ENCODE measurements around the gene SLC23A2. TPM values are rescaled to one million over a fixed set of nuclear protein-coding genes. Genes with fewer than 3 reads are reported as not detected.
A peak's percentile ranks its signal among the peaks of the same experiment; 100 is the strongest.
"Not testable (repeated sequence)": the region's sequence is repeated elsewhere in the genome, so short reads cannot be mapped to it uniquely, and the experiment has no call there.

The SLC23A2 gene
- total RNA-seq, 1 experiment from 2014 or later, result 16.3 TPM

DNA sequence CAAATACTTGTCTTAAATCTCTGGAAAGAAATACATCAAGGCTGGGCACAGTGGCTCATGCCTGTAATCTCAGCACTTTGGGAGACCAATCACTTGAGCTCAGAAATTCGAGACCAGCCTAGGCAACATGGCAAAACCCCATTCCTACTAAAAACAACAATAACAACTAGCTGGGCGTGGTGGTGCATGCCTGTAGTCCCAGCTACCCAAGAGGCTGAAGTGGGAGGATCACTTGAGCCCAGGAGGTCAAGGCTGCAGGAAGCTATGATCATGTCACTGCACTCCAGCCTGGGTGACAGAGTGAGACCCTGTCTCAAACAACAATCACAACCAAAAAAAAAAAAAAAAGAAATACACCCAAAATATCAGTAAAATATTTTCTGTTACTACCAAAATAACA, 80.0 kb downstream of the SLC23A2 start:
- H3K9me2 ChIP-seq (ENCODE audit: insufficient read depth); H4K20me1 ChIP-seq (ENCODE audit: insufficient read depth); H3K9ac ChIP-seq (ENCODE audit: low read length); RAD21 ChIA-PET (ENCODE audit: low non-redundant PET in 1 of 2, low total read pairs in 2 of 2, uncharacterized antibody in 2 of 2, unreplicated experiment in 2 of 2); H3K79me2 ChIP-seq (ENCODE audit: insufficient read depth, low read length); intact Hi-C loops (cut with micrococcal nuclease); H2AFZ ChIP-seq (ENCODE audit: low read depth, low read length, poor library complexity, severe bottlenecking); BruUV-seq (replicated peaks); H3K27me3 ChIP-seq (ENCODE audit: insufficient read depth, low read length); H3K27ac ChIP-seq (ENCODE audit: low read depth, low read length); CTCF ChIA-PET; DNase-seq (ENCODE audit: low read depth, low spot score); H3K36me3 ChIP-seq (ENCODE audit: control insufficient read depth in 1 of 2, insufficient read depth in 2 of 2, low read length in 2 of 2); H3K4me3 ChIP-seq (replicated peaks in 1 of 2; ENCODE audit: low read depth in 1 of 2, low read length in 2 of 2); POLR2A ChIA-PET; H3K9me3 ChIP-seq (ENCODE audit: control insufficient read depth in 1 of 2, insufficient read depth in 1 of 2, low read depth in 1 of 2, low read length in 2 of 2); H3K4me2 ChIP-seq (ENCODE audit: low read length): not testable (repeated sequence)
- peaks cover 14 to 21% of the 10 kb centered on the region in 2 experiments; a peak in 3 of 4 replicates for H3K4me1 ChIP-seq (ENCODE audit: control insufficient read depth in 1 of 2, insufficient read depth in 2 of 2, low read length in 2 of 2)
- peak; percentile 36; the same call in 1 of the 2 replicates for ATAC-seq

DNA sequence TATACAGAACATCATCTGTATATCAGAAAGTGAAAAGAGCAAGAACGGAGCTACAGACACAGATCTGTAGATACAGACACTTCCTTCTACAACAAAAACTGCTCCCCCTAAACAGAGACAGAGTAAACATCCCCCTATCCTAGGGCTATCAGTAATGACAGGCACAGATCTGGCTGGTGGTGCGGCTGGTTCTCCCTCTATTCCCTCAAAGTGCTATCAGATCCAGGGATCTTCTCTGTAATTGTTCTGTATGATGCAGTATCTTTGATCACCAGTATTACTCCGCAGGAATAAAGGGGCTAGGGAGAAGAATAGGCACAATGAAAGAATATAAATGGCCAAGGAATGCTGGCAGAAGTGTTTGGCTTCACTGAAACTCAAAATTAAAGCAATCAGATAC, 80.7 kb downstream of the SLC23A2 start:
- ChIA-PET RAD21 (ENCODE audit: low non-redundant PET in 1 of 2, low total read pairs in 2 of 2, uncharacterized antibody in 2 of 2, unreplicated experiment in 2 of 2) (no interaction called here), CTCF (no interaction called here), POLR2A (no interaction called here)
- peaks cover 14 to 21% of the 10 kb centered on the region in 2 experiments; a peak in 3 of 4 replicates for H3K4me1 ChIP-seq (ENCODE audit: control insufficient read depth in 1 of 2, insufficient read depth in 2 of 2, low read length in 2 of 2)
- no peaks in the 10 kb centered on the region for H3K27me3 ChIP-seq (ENCODE audit: insufficient read depth, low read length)
- DNase-seq (ENCODE audit: low read depth, low spot score) (no peak), ATAC-seq (no peak)
- no peaks in the 10 kb centered on the region for H3K9me2 ChIP-seq (ENCODE audit: insufficient read depth)
- no peak overlapping the region for H3K27ac ChIP-seq (ENCODE audit: low read depth, low read length)
- no peaks in the 10 kb centered on the region for H3K9me3 ChIP-seq (ENCODE audit: control insufficient read depth in 1 of 2, insufficient read depth in 1 of 2, low read depth in 1 of 2, low read length in 2 of 2)
- H2AFZ ChIP-seq (ENCODE audit: low read depth, low read length, poor library complexity, severe bottlenecking), result no peak overlapping the region
- H3K4me3 ChIP-seq (replicated peaks in 1 of 2; ENCODE audit: low read depth in 1 of 2, low read length in 2 of 2), result no peak overlapping the region
- intact Hi-C loops (cut with micrococcal nuclease), result no loop called here
- no peak for TF ChIP-seq REST (IDR thresholded peaks at IDR 0.05; ENCODE audit: low read depth)
- no peak for TF ChIP-seq CBX3 (IDR thresholded peaks at IDR 0.05; ENCODE audit: low read depth)
- no peak for TF ChIP-seq JUND (IDR thresholded peaks at IDR 0.05)
- no peak for TF ChIP-seq FOSL1 (IDR thresholded peaks at IDR 0.05; ENCODE audit: low read depth)
- TF ChIP-seq, protein P1, sequence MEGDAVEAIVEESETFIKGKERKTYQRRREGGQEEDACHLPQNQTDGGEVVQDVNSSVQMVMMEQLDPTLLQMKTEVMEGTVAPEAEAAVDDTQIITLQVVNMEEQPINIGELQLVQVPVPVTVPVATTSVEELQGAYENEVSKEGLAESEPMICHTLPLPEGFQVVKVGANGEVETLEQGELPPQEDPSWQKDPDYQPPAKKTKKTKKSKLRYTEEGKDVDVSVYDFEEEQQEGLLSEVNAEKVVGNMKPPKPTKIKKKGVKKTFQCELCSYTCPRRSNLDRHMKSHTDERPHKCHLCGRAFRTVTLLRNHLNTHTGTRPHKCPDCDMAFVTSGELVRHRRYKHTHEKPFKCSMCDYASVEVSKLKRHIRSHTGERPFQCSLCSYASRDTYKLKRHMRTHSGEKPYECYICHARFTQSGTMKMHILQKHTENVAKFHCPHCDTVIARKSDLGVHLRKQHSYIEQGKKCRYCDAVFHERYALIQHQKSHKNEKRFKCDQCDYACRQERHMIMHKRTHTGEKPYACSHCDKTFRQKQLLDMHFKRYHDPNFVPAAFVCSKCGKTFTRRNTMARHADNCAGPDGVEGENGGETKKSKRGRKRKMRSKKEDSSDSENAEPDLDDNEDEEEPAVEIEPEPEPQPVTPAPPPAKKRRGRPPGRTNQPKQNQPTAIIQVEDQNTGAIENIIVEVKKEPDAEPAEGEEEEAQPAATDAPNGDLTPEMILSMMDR (IDR thresholded peaks at IDR 0.05 in 2 of 3, conservative IDR thresholded peaks at IDR 0.05 in 1 of 3; ENCODE audit: borderline replicate concordance in 1 of 3, insufficient read depth in 1 of 3, low read depth in 2 of 3, low read length in 2 of 3), result no peak
- TF ChIP-seq CEBPB (IDR thresholded peaks at IDR 0.05; ENCODE audit: low read depth), result no peak
- TF ChIP-seq SP1 (IDR thresholded peaks at IDR 0.05; ENCODE audit: low read depth), result no peak
- no peak overlapping the region for H3K9ac ChIP-seq (ENCODE audit: low read length)
- H3K79me2 ChIP-seq (ENCODE audit: insufficient read depth, low read length), result peaks cover 4% of the 10 kb centered on the region
- H3K36me3 ChIP-seq (ENCODE audit: control insufficient read depth in 1 of 2, insufficient read depth in 2 of 2, low read length in 2 of 2), result no peaks in the 10 kb centered on the region
- H4K20me1 ChIP-seq (ENCODE audit: insufficient read depth), result 0 out of 2 replicates have a peak, but pooled peaks cover 2% of the 10 kb centered on the region
- BruUV-seq (replicated peaks), result no TSS peak
- H3K4me2 ChIP-seq (ENCODE audit: low read length), result no peak overlapping the region
